CD4-positive, alpha-beta T cell (primary cell): Measurements from ENCODE around the gene BANP. TPM values are rescaled to one million over a fixed set of nuclear protein-coding genes. Genes with fewer than 3 reads are reported as not detected.
"Not testable (repeated sequence)": the region's sequence is repeated elsewhere in the genome, so short reads cannot be mapped to it uniquely, and the experiment has no call there.

Source experiments
- ATAC-seq: fragments of 200-7000 bp; cut with Tn5 transposase; one replicate; pipeline ENCODE4 v1.10.0; 2022; ENCODE audit warnings: mild to moderate bottlenecking; ENCODE audit not compliant: poor library complexity
- CTCF ChIA-PET: fragments of 350-600 bp; sonication (Branson Sonifier 250); formaldehyde crosslinking; loops from one replicate; lab custom pipeline; 2021; ENCODE audit warnings: antibody characterized with exemption, inconsistent platforms; lab: Charles Lee
- POLR2A ChIA-PET: fragments of 350-600 bp; sonication (Branson Sonifier 250); formaldehyde crosslinking; loops from one replicate; lab custom pipeline; 2021; ENCODE audit warnings: antibody characterized with exemption, inconsistent platforms; lab: Charles Lee
- DNase-seq, 14 experiments: peaks; one replicate each; pipeline ENCODE4 v3.0.0-alpha.2; 2013 to 2020; ENCODE audit warnings: mixed read lengths in 2 of 14
- H3K27ac ChIP-seq, 2 donors: one replicate each; pipeline versions ENCODE4 v1.5.1 to v1.7.0; 2013; ENCODE audit warnings: low read length in 2 of 2, low read depth in 1 of 2, mild to moderate bottlenecking in 1 of 2
- H3K27me3 ChIP-seq, 2 experiments: 1 replicate in 1 of 2; 2 replicates in 1 of 2; pipeline versions ENCODE4 v1.6.1 to v1.7.0; 2013; ENCODE audit warnings: low read length in 2 of 2, control low read depth in 1 of 2, mild to moderate bottlenecking in 1 of 2, moderate library complexity in 1 of 2; ENCODE audit not compliant: insufficient read depth in 2 of 2, control insufficient read depth in 1 of 2
- H3K36me3 ChIP-seq: one replicate; pipeline ENCODE4 v1.6.1; 2013; ENCODE audit warnings: low read length, control low read depth; ENCODE audit not compliant: insufficient read depth
- H3K4me1 ChIP-seq: one replicate; pipeline ENCODE4 v1.6.1; 2013; ENCODE audit warnings: low read length, control low read depth; ENCODE audit not compliant: insufficient read depth
- H3K4me3 ChIP-seq: one replicate; pipeline ENCODE4 v1.5.1; 2013; ENCODE audit warnings: mild to moderate bottlenecking, low read length, moderate library complexity
- H3K9me3 ChIP-seq, 2 experiments: 1 replicate in 1 of 2; 2 replicates in 1 of 2; pipeline versions ENCODE4 v1.6.1 to v1.7.0; 2013; ENCODE audit warnings: low read length in 2 of 2, mild to moderate bottlenecking in 2 of 2, control low read depth in 1 of 2, moderate library complexity in 1 of 2; ENCODE audit not compliant: control insufficient read depth in 1 of 2, insufficient read depth in 1 of 2
- H3K27ac Mint-ChIP-seq: one replicate; pipeline ENCODE4 v1.8.0; 2020; ENCODE audit warnings: mixed read lengths
- H3K27me3 Mint-ChIP-seq: one replicate; pipeline ENCODE4 v1.8.0; 2021; ENCODE audit warnings: mixed read lengths
- H3K36me3 Mint-ChIP-seq: one replicate; pipeline ENCODE4 v1.8.0; 2021; ENCODE audit warnings: low read depth, mixed read lengths
- H3K4me1 Mint-ChIP-seq: one replicate; pipeline ENCODE4 v1.8.0; 2021; ENCODE audit warnings: low read depth, mixed read lengths
- H3K4me3 Mint-ChIP-seq: one replicate; pipeline ENCODE4 v1.8.0; 2020; ENCODE audit warnings: mild to moderate bottlenecking, mixed read lengths
- H3K9me3 Mint-ChIP-seq: one replicate; pipeline ENCODE4 v1.8.0; 2020; ENCODE audit warnings: mixed read lengths
- CTCF ChIP-seq: fragments of 200-600 bp; IDR thresholded peaks from one replicate; pipeline ENCODE4 v1.8.0; 2022; ENCODE audit warnings: antibody characterized with exemption, mild to moderate bottlenecking
- intact Hi-C, 2 experiments: fragments of 100-400 bp; cut with DNase I in 1 of 2; cut with micrococcal nuclease in 1 of 2; formaldehyde crosslinking; loops; one replicate each; pipeline versions ENCODE4 v1.15.1 to v1.9.0; 2023 to 2025; cut with DNase I, micrococcal nuclease
- total RNA-seq, 174 experiments: library from RNA in 2 of 174; stranded (reverse) in 2 of 174; gene quantifications; one replicate each; pipeline ENCODE4 v1.2.3 and lab custom pipeline; 2021 to 2026

The BANP gene
- total RNA-seq, 2 experiments from 2014 or later = 57.5 to 58.6 TPM

GRCh38 chr16:88035292-88035691, 84.1 kb downstream of the BANP start:
- intact Hi-C loops = no loop called here
- TF ChIP-seq CTCF = no peak
- no peak for DNase-seq

GRCh38 chr16:88035884-88036639, 84.8 kb downstream of the BANP start:
- H3K27me3 Mint-ChIP-seq, H3K4me1 Mint-ChIP-seq, H3K4me1 ChIP-seq, POLR2A ChIA-PET, CTCF ChIA-PET, H3K9me3 ChIP-seq, H3K4me3 ChIP-seq, H3K27me3 ChIP-seq, H3K4me3 Mint-ChIP-seq, H3K27ac ChIP-seq, H3K27ac Mint-ChIP-seq, ATAC-seq, intact Hi-C loops, DNase-seq, H3K9me3 Mint-ChIP-seq: not testable (repeated sequence)
- H3K36me3 ChIP-seq = peaks cover 23% of the 10 kb centered on the region
- H3K36me3 Mint-ChIP-seq = peaks cover 82% of the 10 kb centered on the region

More at GRCh38 chr16:88035292-88035691, 84.1 kb downstream of the BANP start:
- H3K9me3 ChIP-seq = no peaks in the 10 kb centered on the region
- peaks cover 22% of the 10 kb centered on the region for H3K36me3 ChIP-seq
- H3K27me3 Mint-ChIP-seq = no peaks in the 10 kb centered on the region
- no peaks in the 10 kb centered on the region for H3K27me3 ChIP-seq
- no peak overlapping the region for H3K27ac Mint-ChIP-seq
- no peaks in the 10 kb centered on the region for H3K4me1 Mint-ChIP-seq
- no peak for ATAC-seq
- peaks cover 83% of the 10 kb centered on the region for H3K36me3 Mint-ChIP-seq
- H3K27ac ChIP-seq = no peak overlapping the region
- ChIA-PET CTCF (no interaction called here), POLR2A (no interaction called here)
- H3K9me3 Mint-ChIP-seq = no peaks in the 10 kb centered on the region
- H3K4me3 Mint-ChIP-seq = no peak overlapping the region
- no peak overlapping the region for H3K4me3 ChIP-seq
- H3K4me1 ChIP-seq = no peaks in the 10 kb centered on the region

- DNase-seq, ATAC-seq, H3K4me1 Mint-ChIP-seq, H3K27ac Mint-ChIP-seq, H3K9me3 ChIP-seq, CTCF ChIA-PET, H3K27me3 ChIP-seq, H3K4me3 Mint-ChIP-seq, intact Hi-C loops, H3K4me3 ChIP-seq, H3K4me1 ChIP-seq, H3K27me3 Mint-ChIP-seq, H3K27ac ChIP-seq, H3K9me3 Mint-ChIP-seq, POLR2A ChIA-PET: not testable (repeated sequence)
- peaks cover 85% of the 10 kb centered on the region for H3K36me3 Mint-ChIP-seq
- H3K36me3 ChIP-seq = peaks cover 23% of the 10 kb centered on the region
Observed at GRCh38 chr16:88036640-88036996, 85.4 kb downstream of the BANP start.

- intact Hi-C loops, CTCF ChIA-PET, H3K27ac ChIP-seq, ATAC-seq, H3K4me3 Mint-ChIP-seq, H3K4me1 Mint-ChIP-seq, H3K27ac Mint-ChIP-seq, DNase-seq, H3K4me1 ChIP-seq, POLR2A ChIA-PET, H3K27me3 ChIP-seq, H3K9me3 ChIP-seq, H3K9me3 Mint-ChIP-seq, H3K4me3 ChIP-seq, H3K27me3 Mint-ChIP-seq: not testable (repeated sequence)
- peaks cover 83% of the 10 kb centered on the region for H3K36me3 Mint-ChIP-seq
- peaks cover 23% of the 10 kb centered on the region for H3K36me3 ChIP-seq
Observed at GRCh38 chr16:88037359-88037758, 86.1 kb downstream of the BANP start.

GRCh38 chr16:88037876-88038525, 86.8 kb downstream of the BANP start:
- DNase-seq, POLR2A ChIA-PET, intact Hi-C loops, H3K4me3 ChIP-seq, H3K4me1 ChIP-seq, H3K4me1 Mint-ChIP-seq, H3K27me3 Mint-ChIP-seq, CTCF ChIA-PET, H3K27me3 ChIP-seq, H3K27ac Mint-ChIP-seq, H3K4me3 Mint-ChIP-seq, H3K27ac ChIP-seq, ATAC-seq, H3K9me3 Mint-ChIP-seq, H3K9me3 ChIP-seq: not testable (repeated sequence)
- H3K36me3 ChIP-seq = peaks cover 23% of the 10 kb centered on the region
- peaks cover 77% of the 10 kb centered on the region for H3K36me3 Mint-ChIP-seq

- H3K4me3 ChIP-seq, H3K9me3 Mint-ChIP-seq, H3K4me1 Mint-ChIP-seq, DNase-seq, H3K27me3 Mint-ChIP-seq, H3K9me3 ChIP-seq, H3K4me1 ChIP-seq, H3K27ac ChIP-seq, H3K4me3 Mint-ChIP-seq, H3K27ac Mint-ChIP-seq, H3K27me3 ChIP-seq, intact Hi-C loops, CTCF ChIA-PET, POLR2A ChIA-PET, ATAC-seq: not testable (repeated sequence)
- H3K36me3 ChIP-seq = peaks cover 23% of the 10 kb centered on the region
- H3K36me3 Mint-ChIP-seq = peaks cover 79% of the 10 kb centered on the region
Observed at GRCh38 chr16:88038526-88038908, 87.3 kb downstream of the BANP start.
